Hematopoietic multipotent progenitor cell treated with erythropoietin and hydrocortisone succinate and interleukin-3 and kit ligand, for 4 days (in vitro differentiated cells): ENCODE results near the gene HOXB5.
A peak's percentile ranks its signal among the peaks of the same experiment; 100 is the strongest.

Experiments
- DNase-seq: peaks from one replicate; pipeline ENCODE4 v3.0.0-alpha.2; 2015

Gene HOXB5

GRCh38 chr17:48571826-48572417 lies 21.7 kb downstream of the HOXB5 start:
- DNase-seq: no peak

GRCh38 chr17:48571024-48571818 lies 22.4 kb downstream of the HOXB5 start:
- no peak for DNase-seq

GRCh38 chr17:48570325-48571023 lies 23.1 kb downstream of the HOXB5 start:
- DNase-seq: no peak

- no peak for DNase-seq
These were observed 23.8 kb downstream of the HOXB5 start for GRCh38 chr17:48569674-48570324.

- no peak for DNase-seq
These were observed 24.4 kb downstream of the HOXB5 start for GRCh38 chr17:48569240-48569582.

GRCh38 chr17:48568499-48569239 lies 24.9 kb downstream of the HOXB5 start:
- no peak for DNase-seq

GRCh38 chr17:48567646-48568354 lies 25.8 kb downstream of the HOXB5 start:
- DNase-seq: no peak

GRCh38 chr17:48567209-48567608 lies 26.4 kb downstream of the HOXB5 start:
- DNase-seq: no peak

GRCh38 chr17:48566717-48567116 lies 26.9 kb downstream of the HOXB5 start:
- DNase-seq: no peak

GRCh38 chr17:48565925-48566710 lies 27.5 kb downstream of the HOXB5 start:
- no peak for DNase-seq

GRCh38 chr17:48565022-48565554 lies 28.5 kb downstream of the HOXB5 start:
- no peak for DNase-seq

GRCh38 chr17:48564188-48565021 lies 29.2 kb downstream of the HOXB5 start:
- DNase-seq: no peak

- no peak for DNase-seq
These were observed 29.8 kb downstream of the HOXB5 start for GRCh38 chr17:48563867-48564187.

- no peak for DNase-seq
These were observed 30.2 kb downstream of the HOXB5 start for GRCh38 chr17:48563385-48563838.

GRCh38 chr17:48562934-48563333 lies 30.6 kb downstream of the HOXB5 start:
- DNase-seq: no peak

- peak; percentile 62 for DNase-seq
These were observed 31.4 kb downstream of the HOXB5 start for GRCh38 chr17:48561884-48562810.

- DNase-seq: no peak
These were observed 33.5 kb downstream of the HOXB5 start for GRCh38 chr17:48559840-48560817.
